GM12878 (cell line): ENCODE results near the gene CD86. TPM values are rescaled to one million over a fixed set of nuclear protein-coding genes. Genes with fewer than 3 reads are reported as not detected.
A peak's percentile ranks its signal among the peaks of the same experiment; 100 is the strongest.

ENCODE experiments used
- ATAC-seq: fragments of 200-7000 bp; cut with Tn5 transposase; 3 replicates; pipeline ENCODE4 v1.9.1; 2020; ENCODE audit warnings: mild to moderate bottlenecking, moderate library complexity
- BruUV-seq: library from RNA; stranded (reverse); fragments of 400-500 nt; replicated peaks from 2 replicates; lab custom pipeline; 2021; lab: Mats Ljungman, UMichigan
- CTCF ChIA-PET: fragments of 300-600 bp; sonication (Branson Sonifier 250); formaldehyde crosslinking; extraction: SDS; loops from one replicate; lab custom pipeline; 2021; ENCODE audit warnings: inconsistent platforms; lab: Yijun Ruan, JAX
- POLR2A ChIA-PET: fragments of 350-600 bp; formaldehyde crosslinking; extraction: SDS; loops from one replicate; lab custom pipeline; 2021; ENCODE audit warnings: inconsistent platforms; lab: Charles Lee
- RAD21 ChIA-PET: fragments of 300-600 bp; sonication (Branson Sonifier 250); formaldehyde crosslinking; loops from one replicate; lab custom pipeline; 2023; ENCODE audit warnings: antibody characterized with exemption; ENCODE audit not compliant: unreplicated experiment; lab: Charles Lee
- SMC1A ChIA-PET: fragments of 300-600 bp; sonication (Branson Sonifier 250); formaldehyde crosslinking; loops from one replicate; lab custom pipeline; 2023; ENCODE audit not compliant: unreplicated experiment, uncharacterized antibody; lab: Charles Lee
- DNase-seq: peaks from one replicate; pipeline ENCODE4 v3.0.0-alpha.2; 2011; ENCODE audit warnings: low read depth, low spot score
- FAIRE-seq: peaks from 3 replicates; lab custom pipeline; 2011; peaks lifted over from hg19 to GRCh38; lab: Jason Lieb, UNC
- H2AFZ ChIP-seq: 2 replicates; pipeline ENCODE4 v1.6.0; 2011; ENCODE audit warnings: low read depth, low read length, control low read depth; ENCODE audit not compliant: control insufficient read depth
- H3K27ac ChIP-seq: 2 replicates; pipeline ENCODE4 v1.5.1; 2011; ENCODE audit warnings: control low read depth; ENCODE audit not compliant: control insufficient read depth, insufficient read depth
- H3K27me3 ChIP-seq, 2 experiments: replicated peaks in 1 of 2; 2 replicates each; pipeline versions ENCODE4 v1.6.0 to v1.6.1; 2011; ENCODE audit warnings: low read length in 1 of 2; ENCODE audit not compliant: control insufficient read depth in 2 of 2, insufficient read depth in 2 of 2
- H3K36me3 ChIP-seq, 2 experiments: 2 replicates each; pipeline ENCODE4 v1.5.1; 2011; ENCODE audit warnings: low read length in 1 of 2; ENCODE audit not compliant: control insufficient read depth in 2 of 2, insufficient read depth in 2 of 2
- H3K4me1 ChIP-seq: 2 replicates; pipeline ENCODE4 v1.6.1; 2011; ENCODE audit warnings: mild to moderate bottlenecking, low read length, moderate library complexity, mixed read lengths; ENCODE audit not compliant: control insufficient read depth, insufficient read depth
- H3K4me2 ChIP-seq: 2 replicates; pipeline ENCODE4 v1.6.0; 2011; ENCODE audit warnings: control low read depth; ENCODE audit not compliant: control insufficient read depth, insufficient read depth
- H3K4me3 ChIP-seq: fragments of 200-600 bp; sonication (generic); 2 replicates; pipeline ENCODE4 v1.5.1; 2016
- H3K79me2 ChIP-seq: 2 replicates; pipeline ENCODE4 v1.6.0; 2011; ENCODE audit warnings: low read length; ENCODE audit not compliant: control insufficient read depth, insufficient read depth
- H3K9ac ChIP-seq: 2 replicates; pipeline ENCODE4 v1.8.0; 2011; ENCODE audit warnings: low read length, control low read depth, mixed read lengths; ENCODE audit not compliant: control insufficient read depth, insufficient read depth
- H3K9me3 ChIP-seq: replicated peaks from 3 replicates; pipeline ENCODE4 v1.5.1; 2011; ENCODE audit warnings: mild to moderate bottlenecking, low read length; ENCODE audit not compliant: control insufficient read depth, insufficient read depth
- H4K20me1 ChIP-seq: 2 replicates; pipeline ENCODE4 v1.6.0; 2011; ENCODE audit not compliant: control insufficient read depth, insufficient read depth
- BCL11A ChIP-seq: IDR thresholded peaks from 2 replicates; pipeline ENCODE4 v1.6.1; 2011; ENCODE audit warnings: low read depth, low read length
- BCLAF1 ChIP-seq: fragments of 450-650 bp; IDR thresholded peaks from 2 replicates; pipeline ENCODE4 v1.6.1; 2017; ENCODE audit warnings: antibody characterized with exemption, mild to moderate bottlenecking, moderate library complexity
- BMI1 ChIP-seq: fragments of 450-650 bp; IDR thresholded peaks from 2 replicates; pipeline ENCODE4 v1.6.1; 2016; ENCODE audit warnings: mild to moderate bottlenecking, moderate library complexity, borderline replicate concordance
- CREM ChIP-seq: IDR thresholded peaks from 2 replicates; pipeline ENCODE4 v1.6.1; 2014; ENCODE audit warnings: antibody characterized with exemption, low read depth
- EED ChIP-seq: sonication (generic); IDR thresholded peaks from 2 replicates; pipeline ENCODE4 v1.6.1; 2016; ENCODE audit warnings: antibody characterized with exemption, low read depth
- FOXM1 ChIP-seq: IDR thresholded peaks from 2 replicates; pipeline ENCODE4 v1.6.1; 2012; ENCODE audit warnings: low read depth, mild to moderate bottlenecking, inconsistent platforms, low read length, moderate library complexity
- IRF3 ChIP-seq: fragments of 450-650 bp; IDR thresholded peaks from 2 replicates; pipeline ENCODE4 v1.6.1; 2014; ENCODE audit warnings: mild to moderate bottlenecking
- STAT3 ChIP-seq: IDR thresholded peaks from 2 replicates; pipeline ENCODE4 v1.6.1; 2011; ENCODE audit warnings: low read depth, low read length, improper control_type of control experiment
- ZNF274 ChIP-seq: IDR thresholded peaks from one replicate; pipeline ENCODE4 v1.8.0; 2011; ENCODE audit not compliant: insufficient read length, insufficient read depth
- WGBS: methylation state at CpG from one replicate; pipeline ENCODE4 v1.1.6; 2016; ENCODE audit warnings: low lambda C conversion rate; ENCODE audit not compliant: insufficient replicate concordance, insufficient coverage; ENCODE audit errors: missing lambda C conversion rate; 5-methylcytosine and 5-hydroxymethylcytosine counted together
- in situ Hi-C: fragments of 300-500 bp; cut with MboI; formaldehyde crosslinking; loops from 9 replicates; pipeline ENCODE4 v1.14.3; 2018; ENCODE audit warnings: mixed read lengths
- intact Hi-C: fragments of 100-400 bp; cut with micrococcal nuclease; formaldehyde crosslinking; loops from one replicate; pipeline ENCODE4 v1.14.2; 2022; ENCODE audit not compliant: unreplicated experiment
- polyA plus RNA-seq, 11 experiments: library from polyadenylated mRNA; depleted of rRNA in 4 of 11; unstranded in 6 of 11; stranded (reverse) in 5 of 11; fragments of >200 nt; fragmentation: Nextera tagmentation in 4 of 11; fragmentation: Illumina TruSeq in 1 of 11; extraction: Ambion mirVana in 4 of 11; extraction: Trizol in 1 of 11; gene quantifications; 1 replicate in 1 of 11; 2 replicates in 10 of 11; pipeline versions ENCODE4 v1.2.1 to v1.2.3, GENCODE V29; 2011 to 2016; ENCODE audit warnings: inconsistent platforms in 2 of 11, missing spikeins in 2 of 11, low read depth in 1 of 11
- total RNA-seq, 4 experiments: library from RNA; depleted of rRNA in 3 of 4; stranded (reverse); fragments of >200 nt in 3 of 4; fragmentation: Illumina TruSeq in 1 of 4; extraction: Trizol in 1 of 4; gene quantifications; 2 replicates each; pipeline versions ENCODE4 v1.2.1 to v1.2.3, GENCODE V29; 2013 to 2021
- TF ChIP-seq, protein P1 (sequence below): fragments of 450-650 bp; formaldehyde crosslinking; IDR thresholded peaks from 2 replicates; pipeline ENCODE4 v1.5.0; 2022; ENCODE audit warnings: mild to moderate bottlenecking, missing genetic modification characterization
- TF ChIP-seq, protein P2 (sequence below): IDR thresholded peaks from 2 replicates; pipeline ENCODE4 v1.6.1; 2011; ENCODE audit warnings: borderline replicate concordance, low read depth, mild to moderate bottlenecking, moderate library complexity, mixed read lengths, low read length; ENCODE audit not compliant: insufficient read depth; ENCODE audit errors: extremely low read length

CD86 gene
- total and polyA plus RNA-seq, 10 of the 15 experiments (the other 5 are each of a cell fraction or from before 2014, with no cell fraction given), result 40.9 to 100 (median 55.5) TPM

- intact Hi-C loops, result loop anchor here (2.0 to 5.0 kb wide), 2 partner anchors 33 to 44 kb away; no protein-coding TSS in a partner anchor
- SMC1A ChIA-PET, result interaction anchor here (0.6 to 3.0 kb wide), 26 partner anchors 10 to 544 kb away, joined by 3 to 30 read pairs (median 4); partner anchors contain the start of genes CD86 and ILDR1
- no peaks in the 10 kb centered on the region for H3K27me3 ChIP-seq
- peak overlapping the region; percentile 60; the same call in 1 of the 2 replicates for H3K9ac ChIP-seq
- peak overlapping the region; percentile 56 for H2AFZ ChIP-seq
- peaks cover 37% of the 10 kb centered on the region for H3K4me1 ChIP-seq
- peaks cover 33% of the 10 kb centered on the region for H3K9me3 ChIP-seq
- peak overlapping the region; percentile 82 for H3K4me2 ChIP-seq
- RAD21 ChIA-PET, result interaction anchor here (0.5 to 2.5 kb wide), 21 partner anchors 10 to 1811 kb away, joined by 3 to 31 read pairs (median 5); partner anchors contain the start of genes CD86 and ILDR1
- peak overlapping the region; percentile 41; the same call in 1 of the 2 replicates for H3K4me3 ChIP-seq
- CTCF ChIA-PET, result interaction anchor here (0.8 to 2.8 kb wide), 10 partner anchors 10 to 229 kb away, joined by 3 to 14 read pairs (median 5); no protein-coding TSS in a partner anchor
- WGBS, result 0% methylated on average over 3 of the region's 3 CpGs
- POLR2A ChIA-PET, result interaction anchor here (0.7 to 2.2 kb wide), 14 partner anchors 10 to 71 kb away, joined by 3 to 14 read pairs (median 4); partner anchors contain the start of gene ILDR1
- in situ Hi-C loops, result no loop called here
- no peaks in the 10 kb centered on the region for H4K20me1 ChIP-seq
- peak overlapping the region; percentile 89 for H3K27ac ChIP-seq
- peak; percentile 47 for FAIRE-seq
- H3K36me3 ChIP-seq, result peaks cover 0 to 6% of the 10 kb centered on the region in 2 experiments; a peak in 3 of 4 replicates
- DNase-seq, result peak; percentile 74
- peaks cover 12% of the 10 kb centered on the region for H3K79me2 ChIP-seq
- BruUV-seq, result TSS peak; percentile 91
- ATAC-seq, result peak; percentile 86
- TF ChIP-seq STAT3 (no peak), BMI1 (no peak), BCL11A (peak; percentile 35; the same call in 1 of the 2 replicates), CREM (no peak), FOXM1 (peak; percentile 49), BCLAF1 (no peak), IRF3 (no peak), ZNF274 (no peak), EED (peak; percentile 71)
- TF ChIP-seq, protein P1, sequence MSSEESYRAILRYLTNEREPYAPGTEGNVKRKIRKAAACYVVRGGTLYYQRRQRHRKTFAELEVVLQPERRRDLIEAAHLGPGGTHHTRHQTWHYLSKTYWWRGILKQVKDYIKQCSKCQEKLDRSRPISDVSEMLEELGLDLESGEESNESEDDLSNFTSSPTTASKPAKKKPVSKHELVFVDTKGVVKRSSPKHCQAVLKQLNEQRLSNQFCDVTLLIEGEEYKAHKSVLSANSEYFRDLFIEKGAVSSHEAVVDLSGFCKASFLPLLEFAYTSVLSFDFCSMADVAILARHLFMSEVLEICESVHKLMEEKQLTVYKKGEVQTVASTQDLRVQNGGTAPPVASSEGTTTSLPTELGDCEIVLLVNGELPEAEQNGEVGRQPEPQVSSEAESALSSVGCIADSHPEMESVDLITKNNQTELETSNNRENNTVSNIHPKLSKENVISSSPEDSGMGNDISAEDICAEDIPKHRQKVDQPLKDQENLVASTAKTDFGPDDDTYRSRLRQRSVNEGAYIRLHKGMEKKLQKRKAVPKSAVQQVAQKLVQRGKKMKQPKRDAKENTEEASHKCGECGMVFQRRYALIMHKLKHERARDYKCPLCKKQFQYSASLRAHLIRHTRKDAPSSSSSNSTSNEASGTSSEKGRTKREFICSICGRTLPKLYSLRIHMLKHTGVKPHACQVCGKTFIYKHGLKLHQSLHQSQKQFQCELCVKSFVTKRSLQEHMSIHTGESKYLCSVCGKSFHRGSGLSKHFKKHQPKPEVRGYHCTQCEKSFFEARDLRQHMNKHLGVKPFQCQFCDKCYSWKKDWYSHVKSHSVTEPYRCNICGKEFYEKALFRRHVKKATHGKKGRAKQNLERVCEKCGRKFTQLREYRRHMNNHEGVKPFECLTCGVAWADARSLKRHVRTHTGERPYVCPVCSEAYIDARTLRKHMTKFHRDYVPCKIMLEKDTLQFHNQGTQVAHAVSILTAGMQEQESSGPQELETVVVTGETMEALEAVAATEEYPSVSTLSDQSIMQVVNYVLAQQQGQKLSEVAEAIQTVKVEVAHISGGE (CRISPR knock-in tag), result no peak
- TF ChIP-seq, protein P2, sequence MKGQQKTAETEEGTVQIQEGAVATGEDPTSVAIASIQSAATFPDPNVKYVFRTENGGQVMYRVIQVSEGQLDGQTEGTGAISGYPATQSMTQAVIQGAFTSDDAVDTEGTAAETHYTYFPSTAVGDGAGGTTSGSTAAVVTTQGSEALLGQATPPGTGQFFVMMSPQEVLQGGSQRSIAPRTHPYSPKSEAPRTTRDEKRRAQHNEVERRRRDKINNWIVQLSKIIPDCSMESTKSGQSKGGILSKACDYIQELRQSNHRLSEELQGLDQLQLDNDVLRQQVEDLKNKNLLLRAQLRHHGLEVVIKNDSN, result peak; percentile 10
Measured at GRCh38 chr3:122030381-122031122, 24.6 kb upstream of the CD86 start.
